ENCODE data around the gene UBE3A.

UBE3A gene

GRCh38 chr15:25431836-25432561 lies 6.8 kb downstream of the UBE3A start:
- Histone ChIP-seq H3K4me3 (ENCODE audit: low read depth, low read length) (no peak overlapping the region), H3K27me3 (ENCODE audit: insufficient read depth, low read depth, severe bottlenecking) (no peaks in the 10 kb centered on the region), H3K27ac (no peak overlapping the region), H3K9me3 (ENCODE audit: severe bottlenecking) (no peaks in the 10 kb centered on the region), H3K36me3 (peaks cover 19% of the 10 kb centered on the region)
- no peak for DNase-seq
- TF ChIP-seq CTCF (IDR thresholded peaks at IDR 0.05; ENCODE audit: low read depth, low read length) = no peak

- Histone ChIP-seq H3K27ac (no peak overlapping the region), H3K9me3 (ENCODE audit: severe bottlenecking) (no peaks in the 10 kb centered on the region), H3K27me3 (ENCODE audit: insufficient read depth, low read depth, severe bottlenecking) (no peaks in the 10 kb centered on the region), H3K4me3 (ENCODE audit: low read depth, low read length) (no peak overlapping the region), H3K36me3 (peaks cover 5% of the 10 kb centered on the region)
- DNase-seq = no peak
- no peak for TF ChIP-seq CTCF (IDR thresholded peaks at IDR 0.05; ENCODE audit: low read depth, low read length)
Observed at GRCh38 chr15:25427861-25428260, 11.0 kb downstream of the UBE3A start.

- TF ChIP-seq CTCF (IDR thresholded peaks at IDR 0.05; ENCODE audit: low read depth, low read length) = no peak
- no peak for DNase-seq
- H3K27ac ChIP-seq = no peak overlapping the region
- H3K36me3 ChIP-seq = peaks cover 5% of the 10 kb centered on the region
- H3K9me3 ChIP-seq (ENCODE audit: severe bottlenecking) = no peaks in the 10 kb centered on the region
- no peaks in the 10 kb centered on the region for H3K27me3 ChIP-seq (ENCODE audit: insufficient read depth, low read depth, severe bottlenecking)
- no peak overlapping the region for H3K4me3 ChIP-seq (ENCODE audit: low read depth, low read length)
Observed at GRCh38 chr15:25426896-25427610, 11.8 kb downstream of the UBE3A start.

GRCh38 chr15:25424073-25424472 lies 14.8 kb downstream of the UBE3A start:
- Histone ChIP-seq H3K27ac (no peak overlapping the region), H3K36me3 (no peaks in the 10 kb centered on the region; the same call in 1 of the 2 replicates), H3K27me3 (ENCODE audit: insufficient read depth, low read depth, severe bottlenecking) (no peaks in the 10 kb centered on the region), H3K4me3 (ENCODE audit: low read depth, low read length) (no peak overlapping the region), H3K9me3 (ENCODE audit: severe bottlenecking) (no peaks in the 10 kb centered on the region)
- no peak for TF ChIP-seq CTCF (IDR thresholded peaks at IDR 0.05; ENCODE audit: low read depth, low read length)
- no peak for DNase-seq

- DNase-seq = no peak
- Histone ChIP-seq H3K27me3 (ENCODE audit: insufficient read depth, low read depth, severe bottlenecking) (no peaks in the 10 kb centered on the region), H3K9me3 (ENCODE audit: severe bottlenecking) (no peaks in the 10 kb centered on the region), H3K27ac (no peak overlapping the region), H3K4me3 (ENCODE audit: low read depth, low read length) (no peak overlapping the region), H3K36me3 (no peaks in the 10 kb centered on the region; the same call in 1 of the 2 replicates)
- TF ChIP-seq CTCF (IDR thresholded peaks at IDR 0.05; ENCODE audit: low read depth, low read length) = no peak
Observed at GRCh38 chr15:25422021-25422420, 16.8 kb downstream of the UBE3A start.

Data from WERI-Rb-1 (cell line).